Lower lobe of right lung (tissue), 2 donors: Measurements from ENCODE around the gene GPAT3. TPM values are rescaled to one million over a fixed set of nuclear protein-coding genes. Genes with fewer than 3 reads are reported as not detected.

Experiments
- ATAC-seq, 2 donors: fragments of 200-7000 bp; cut with Tn5 transposase; one replicate each; pipeline ENCODE4 v1.9.1; 2020 to 2022; ENCODE audit warnings: mild to moderate bottlenecking in 2 of 2, moderate library complexity in 2 of 2
- DNase-seq: peaks from one replicate; pipeline ENCODE4 v3.0.0-alpha.2; 2020
- H3K27ac ChIP-seq: fragments of 200-600 bp; one replicate; pipeline ENCODE4 v1.8.0; 2022
- H3K27me3 ChIP-seq: fragments of 200-600 bp; one replicate; pipeline ENCODE4 v1.8.0; 2022; ENCODE audit warnings: low read depth
- H3K36me3 ChIP-seq: fragments of 200-600 bp; one replicate; pipeline ENCODE4 v1.8.0; 2022; ENCODE audit warnings: mild to moderate bottlenecking
- H3K4me1 ChIP-seq: fragments of 200-600 bp; one replicate; pipeline ENCODE4 v1.8.0; 2022
- H3K4me3 ChIP-seq: fragments of 200-600 bp; one replicate; pipeline ENCODE4 v1.8.0; 2022; ENCODE audit warnings: mild to moderate bottlenecking
- H3K9me3 ChIP-seq: fragments of 200-600 bp; one replicate; pipeline ENCODE4 v1.8.0; 2022
- CTCF ChIP-seq: fragments of 200-600 bp; IDR thresholded peaks from one replicate; pipeline ENCODE4 v1.8.0; 2022; ENCODE audit warnings: antibody characterized with exemption, mild to moderate bottlenecking
- intact Hi-C: fragments of 100-400 bp; cut with DNase I; formaldehyde crosslinking; loops from one replicate; pipeline ENCODE4 v1.11.0; 2022
- total RNA-seq: library from RNA; stranded (reverse); fragmentation: NEBNext Ultra II Directional; extraction: Animal tissue kit (Norgen Biotek cat#: 25700); gene quantifications from one replicate; pipeline ENCODE4 v1.2.1, GENCODE V29; 2021
- donor health status: DM: no; HTN: yes; CAD: no; lungs with severe emphysema.

Gene GPAT3
- total RNA-seq, 1 donor from 2014 or later = 5.9 TPM

- intact Hi-C loops = no loop called here
- no peak for TF ChIP-seq CTCF
- Histone ChIP-seq H3K36me3 (no peaks in the 10 kb centered on the region), H3K4me1 (no peaks in the 10 kb centered on the region), H3K4me3 (no peak overlapping the region), H3K9me3 (no peaks in the 10 kb centered on the region), H3K27ac (no peak overlapping the region), H3K27me3 (no peaks in the 10 kb centered on the region)
- no peak for DNase-seq
- no peak for ATAC-seq
Measured at GRCh38 chr4:83605210-83605609, 69.3 kb downstream of the GPAT3 start.

GRCh38 chr4:83605744-83606172 is 69.8 kb downstream of the GPAT3 start:
- TF ChIP-seq CTCF = no peak
- intact Hi-C loops = no loop called here
- ATAC-seq (no peak), DNase-seq (no peak)
- Histone ChIP-seq H3K4me1 (no peaks in the 10 kb centered on the region), H3K9me3 (peaks cover 2% of the 10 kb centered on the region), H3K27me3 (no peaks in the 10 kb centered on the region), H3K27ac (no peak overlapping the region), H3K36me3 (no peaks in the 10 kb centered on the region), H3K4me3 (no peak overlapping the region)

- no peaks in the 10 kb centered on the region for H3K36me3 ChIP-seq
- intact Hi-C loops = no loop called here
- no peak overlapping the region for H3K27ac ChIP-seq
- H3K27me3 ChIP-seq = no peaks in the 10 kb centered on the region
- DNase-seq (no peak), ATAC-seq (no peak)
- H3K9me3 ChIP-seq = peaks cover 8% of the 10 kb centered on the region
- H3K4me3 ChIP-seq = no peak overlapping the region
- TF ChIP-seq CTCF = no peak
- no peaks in the 10 kb centered on the region for H3K4me1 ChIP-seq
Measured at GRCh38 chr4:83606460-83606859, 70.6 kb downstream of the GPAT3 start.

GRCh38 chr4:83606898-83607297 is 71.0 kb downstream of the GPAT3 start:
- intact Hi-C loops = no loop called here
- H3K4me1 ChIP-seq = no peaks in the 10 kb centered on the region
- H3K4me3 ChIP-seq = no peak overlapping the region
- DNase-seq (no peak), ATAC-seq (no peak)
- H3K9me3 ChIP-seq = peaks cover 8% of the 10 kb centered on the region
- no peaks in the 10 kb centered on the region for H3K27me3 ChIP-seq
- H3K27ac ChIP-seq = no peak overlapping the region
- no peaks in the 10 kb centered on the region for H3K36me3 ChIP-seq
- TF ChIP-seq CTCF = no peak

- ATAC-seq = no peak
- H3K4me1 ChIP-seq = no peaks in the 10 kb centered on the region
Measured at GRCh38 chr4:83609365-83609764, 73.5 kb downstream of the GPAT3 start.

More at GRCh38 chr4:83609365-83609764, 73.5 kb downstream of the GPAT3 start:
- TF ChIP-seq CTCF = no peak
- Histone ChIP-seq H3K27ac (no peak overlapping the region), H3K9me3 (peaks cover 31% of the 10 kb centered on the region), H3K4me3 (no peak overlapping the region), H3K27me3 (no peaks in the 10 kb centered on the region), H3K36me3 (no peaks in the 10 kb centered on the region)
- intact Hi-C loops = no loop called here
- DNase-seq = no peak
